IMR-90 (cell line): ENCODE data around the gene SPEG. TPM values are rescaled to one million over a fixed set of nuclear protein-coding genes. Genes with fewer than 3 reads are reported as not detected.

Source experiments
- ATAC-seq: fragments of 200-7000 bp; cut with Tn5 transposase; 2 replicates; pipeline ENCODE4 v1.9.1; 2020; ENCODE audit warnings: low read depth, mild to moderate bottlenecking, moderate library complexity
- BruUV-seq: library from RNA; stranded (reverse); fragments of 400-500 nt; replicated peaks from 2 replicates; lab custom pipeline; 2021; lab: Mats Ljungman, UMichigan
- CTCF ChIA-PET: fragments of 300-600 bp; formaldehyde crosslinking; extraction: SDS; loops from one replicate; lab custom pipeline; 2021; ENCODE audit warnings: antibody characterized with exemption; lab: Yijun Ruan, JAX
- POLR2A ChIA-PET: fragments of 300-600 bp; sonication (Branson Sonifier 250); formaldehyde crosslinking; loops from one replicate; lab custom pipeline; 2022; ENCODE audit warnings: antibody characterized with exemption; ENCODE audit not compliant: unreplicated experiment; lab: Charles Lee
- DNase-seq: peaks from one replicate; pipeline ENCODE4 v3.0.0; 2013
- H2AFZ ChIP-seq: replicated peaks from 2 replicates; pipeline ENCODE3; 2013; ENCODE audit warnings: low read length, mild to moderate bottlenecking; ENCODE audit not compliant: poor library complexity
- H2AK5ac ChIP-seq: 2 replicates; pipeline ENCODE4 v1.6.1; 2013; ENCODE audit warnings: low read depth, low read length, inconsistent platforms
- H2AK9ac ChIP-seq: replicated peaks from 2 replicates; pipeline ENCODE3; 2013; ENCODE audit warnings: mild to moderate bottlenecking, low read depth, low read length, moderate library complexity; ENCODE audit not compliant: poor library complexity
- H2BK120ac ChIP-seq: 2 replicates; pipeline ENCODE4 v1.6.1; 2013; ENCODE audit warnings: low read depth, low read length, inconsistent platforms
- H2BK15ac ChIP-seq: 3 replicates; pipeline ENCODE4 v1.6.1; 2013; ENCODE audit warnings: low read depth, low read length, inconsistent platforms
- H2BK20ac ChIP-seq: 2 replicates; pipeline ENCODE4 v1.6.1; 2013; ENCODE audit warnings: low read depth, mild to moderate bottlenecking, inconsistent platforms, low read length, moderate library complexity
- H2BK5ac ChIP-seq: 2 replicates; pipeline ENCODE4 v1.6.1; 2013; ENCODE audit warnings: mild to moderate bottlenecking, low read depth, low read length, inconsistent platforms; ENCODE audit not compliant: poor library complexity, severe bottlenecking
- H3K14ac ChIP-seq: replicated peaks from 2 replicates; pipeline ENCODE4 v1.6.1; 2013; ENCODE audit warnings: low read depth, low read length, inconsistent platforms
- H3K18ac ChIP-seq: 2 replicates; pipeline ENCODE4 v1.6.1; 2013; ENCODE audit warnings: low read depth, low read length, control low read depth
- H3K23ac ChIP-seq: 2 replicates; pipeline ENCODE4 v1.6.1; 2013; ENCODE audit warnings: low read depth, low read length, inconsistent platforms
- H3K27ac ChIP-seq: 2 replicates; pipeline ENCODE4 v1.5.1; 2013; ENCODE audit warnings: mild to moderate bottlenecking, control low read depth, low read length; ENCODE audit not compliant: insufficient read depth
- H3K27me3 ChIP-seq: 2 replicates; pipeline ENCODE4 v1.6.1; 2013; ENCODE audit warnings: low read length; ENCODE audit not compliant: control insufficient read depth, insufficient read depth
- H3K36me3 ChIP-seq: 2 replicates; pipeline ENCODE4 v1.6.1; 2013; ENCODE audit warnings: low read length, mixed read lengths; ENCODE audit not compliant: control insufficient read depth, insufficient read depth
- H3K4ac ChIP-seq: 2 replicates; pipeline ENCODE4 v1.6.1; 2013; ENCODE audit warnings: low read depth, low read length, inconsistent platforms
- H3K4me1 ChIP-seq: 2 replicates; pipeline ENCODE4 v1.6.1; 2013; ENCODE audit warnings: low read length, mixed read lengths; ENCODE audit not compliant: control insufficient read depth, insufficient read depth
- H3K4me2 ChIP-seq: 2 replicates; pipeline ENCODE4 v1.6.1; 2013; ENCODE audit warnings: low read depth, mild to moderate bottlenecking, control low read depth, low read length, moderate library complexity
- H3K4me3 ChIP-seq: 2 replicates; pipeline ENCODE4 v1.5.1; 2013; ENCODE audit warnings: low read depth, mild to moderate bottlenecking, control low read depth, low read length, moderate library complexity; ENCODE audit not compliant: insufficient read depth
- H3K56ac ChIP-seq: 2 replicates; pipeline ENCODE4 v1.6.1; 2013; ENCODE audit warnings: low read length, inconsistent platforms; ENCODE audit not compliant: insufficient read depth; ENCODE audit errors: extremely low read depth
- H3K79me1 ChIP-seq, 2 experiments: 2 replicates each; pipeline ENCODE4 v1.6.1; 2013; ENCODE audit warnings: low read length in 2 of 2, inconsistent platforms in 1 of 2, low read depth in 1 of 2
- H3K9ac ChIP-seq: 2 replicates; pipeline ENCODE4 v1.6.1; 2013; ENCODE audit warnings: low read depth, low read length, control low read depth
- H3K9me1 ChIP-seq: 2 replicates; pipeline ENCODE4 v1.6.1; 2013; ENCODE audit warnings: low read length, inconsistent platforms; ENCODE audit not compliant: insufficient read depth
- H3K9me3 ChIP-seq: 2 replicates; pipeline ENCODE4 v1.6.1; 2013; ENCODE audit warnings: low read length; ENCODE audit not compliant: control insufficient read depth, insufficient read depth
- H4K20me1 ChIP-seq: 2 replicates; pipeline ENCODE4 v1.6.1; 2013; ENCODE audit warnings: low read length, inconsistent platforms; ENCODE audit not compliant: insufficient read depth
- H4K5ac ChIP-seq: 2 replicates; pipeline ENCODE4 v1.6.1; 2013; ENCODE audit warnings: mild to moderate bottlenecking, low read depth, low read length, control low read depth
- H4K8ac ChIP-seq, 2 experiments: 2 replicates each; pipeline ENCODE4 v1.6.1; 2013; ENCODE audit warnings: low read depth in 2 of 2, low read length in 2 of 2, control low read depth in 1 of 2, inconsistent platforms in 1 of 2
- H4K91ac ChIP-seq: 2 replicates; pipeline ENCODE4 v1.6.1; 2013; ENCODE audit warnings: low read depth, low read length, inconsistent platforms; ENCODE audit not compliant: insufficient read depth
- CHD1 ChIP-seq: IDR thresholded peaks from 2 replicates; pipeline ENCODE4 v1.6.1; 2012; ENCODE audit warnings: low read depth, low read length, improper control_type of control experiment
- CTCF ChIP-seq: conservative IDR thresholded peaks from 2 replicates; pipeline ENCODE4 v1.5.1; 2012; ENCODE audit warnings: mild to moderate bottlenecking, low read depth, low read length, improper control_type of control experiment
- FOS ChIP-seq: fragments of 150-350 bp; IDR thresholded peaks from 2 replicates; pipeline ENCODE4 v1.6.1; 2016; ENCODE audit warnings: low read depth, low read length
- MAFK ChIP-seq: IDR thresholded peaks from 2 replicates; pipeline ENCODE4 v1.6.1; 2012; ENCODE audit warnings: low read depth, low read length, improper control_type of control experiment
- MAZ ChIP-seq: IDR thresholded peaks from 2 replicates; pipeline ENCODE4 v1.6.1; 2012; ENCODE audit warnings: low read depth, mild to moderate bottlenecking, low read length, improper control_type of control experiment, moderate library complexity, borderline replicate concordance
- MXI1 ChIP-seq: IDR thresholded peaks from 2 replicates; pipeline ENCODE4 v1.6.1; 2012; ENCODE audit warnings: low read depth, mild to moderate bottlenecking, low read length, moderate library complexity, borderline replicate concordance
- POLR2A ChIP-seq: IDR thresholded peaks from 2 replicates; pipeline ENCODE4 v1.6.1; 2012; ENCODE audit warnings: mild to moderate bottlenecking, low read depth, low read length
- RAD21 ChIP-seq: IDR thresholded peaks from 2 replicates; pipeline ENCODE4 v1.6.1; 2012; ENCODE audit warnings: low read length, improper control_type of control experiment
- RCOR1 ChIP-seq: IDR thresholded peaks from 2 replicates; pipeline ENCODE4 v1.6.1; 2012; ENCODE audit warnings: mild to moderate bottlenecking, low read length, improper control_type of control experiment; ENCODE audit not compliant: insufficient replicate concordance
- RFX5 ChIP-seq: IDR thresholded peaks from 2 replicates; pipeline ENCODE4 v1.8.0; 2012; ENCODE audit warnings: low read depth, mild to moderate bottlenecking, low read length, moderate library complexity
- SMC3 ChIP-seq: fragments of 150-350 bp; IDR thresholded peaks from 2 replicates; pipeline ENCODE4 v1.6.1; 2016; ENCODE audit warnings: low read depth, mild to moderate bottlenecking, antibody characterized with exemption, low read length, moderate library complexity
- WGBS, 2 experiments: methylation state at CpG; one replicate each; pipeline versions ENCODE4 v1.1.5 to v1.1.7; 2013; ENCODE audit warnings: missing lambda C conversion rate in 2 of 2; ENCODE audit not compliant: insufficient read length in 1 of 2; ENCODE audit errors: extremely low coverage in 2 of 2; 5-methylcytosine and 5-hydroxymethylcytosine counted together
- dilution Hi-C: fragments of 300-500 bp; cut with HindIII; formaldehyde crosslinking; loops from one replicate; pipeline ENCODE4 v1.14.3; 2018; ENCODE audit warnings: low sequenced_read_pairs; ENCODE audit not compliant: unreplicated experiment
- in situ Hi-C: fragments of 300-500 bp; cut with MboI; formaldehyde crosslinking; loops from 3 replicates; pipeline ENCODE4 v1.14.3; 2019; ENCODE audit warnings: low sequenced_read_pairs, inconsistent platforms, mixed read lengths
- intact Hi-C: fragments of 100-400 bp; cut with micrococcal nuclease; formaldehyde crosslinking; loops from 2 replicates; pipeline ENCODE4 v1.10.0; 2022
- polyA plus RNA-seq, 3 experiments: library from polyadenylated mRNA; depleted of rRNA; stranded (reverse); fragments of >200 nt; gene quantifications; 2 replicates each; pipeline ENCODE4 v1.2.3, GENCODE V29; 2012; ENCODE audit warnings: low replicate concordance in 1 of 3
- total RNA-seq: library from RNA; depleted of rRNA; stranded (reverse); fragments of >200 nt; gene quantifications from 2 replicates; pipeline ENCODE4 v1.2.3, GENCODE V29; 2012
- TF ChIP-seq, protein P1 (sequence below): fragments of 150-350 bp; IDR thresholded peaks from 2 replicates; pipeline ENCODE4 v1.6.1; 2016; ENCODE audit warnings: low read depth, mild to moderate bottlenecking, low read length, moderate library complexity, borderline replicate concordance

Gene SPEG
- total and polyA plus RNA-seq, 2 of the 4 experiments (the other 2 are of a cell fraction), result 6.8 to 81.6 TPM

GRCh38 chr2:219471476-219472371 lies 37.1 kb downstream of the SPEG start (continued):
- TF ChIP-seq SMC3 (no peak), FOS (no peak)

GRCh38 chr2:219472629-219473187 lies 38.1 kb downstream of the SPEG start:
- Histone ChIP-seq H4K8ac (no peak overlapping the region), H2BK120ac (no peak overlapping the region), H2AK5ac (no peak overlapping the region), H4K91ac (no peak overlapping the region), H4K20me1 (no peaks in the 10 kb centered on the region; the same call in 1 of the 2 replicates), H3K56ac (no peak overlapping the region), H2BK15ac (no peak overlapping the region), H3K4ac (no peak overlapping the region), H2BK20ac (no peak overlapping the region), H3K27me3 (no peaks in the 10 kb centered on the region), H2AFZ (no peak overlapping the region), H2AK9ac (peak overlapping the region; percentile 48), H3K9ac (no peak overlapping the region), H2BK5ac (no peak overlapping the region), H3K4me3 (no peak overlapping the region), H3K9me3 (no peaks in the 10 kb centered on the region), H3K4me2 (no peak overlapping the region), H3K23ac (no peak overlapping the region), H3K4me1 (peaks cover 17% of the 10 kb centered on the region), H3K27ac (no peak overlapping the region), H4K5ac (no peak overlapping the region), H3K14ac (no peak overlapping the region), H3K36me3 (peaks cover 55% of the 10 kb centered on the region; the same call in 1 of the 2 replicates), H3K18ac (no peak overlapping the region), H3K9me1 (no peaks in the 10 kb centered on the region), H3K79me1 (no peaks in the 10 kb centered on the region; a peak in 1 of 4 replicates)
- BruUV-seq, result no TSS peak
- POLR2A ChIA-PET, result interaction anchor here (1.0 kb wide), 1 partner anchor 26 kb away, joined by 3 read pairs; the partner anchor contains the start of gene GMPPA
- WGBS, 2 experiments, result 74% methylated on average over 7 of the region's 12 CpGs; no CpG with 5 or more reads in 1 of the 2 experiments
- DNase-seq (no peak), ATAC-seq (no peak)
- in situ Hi-C loops (no loop called here), intact Hi-C loops (no loop called here), dilution Hi-C loops (no loop called here)
- CTCF ChIA-PET, result interaction anchor here (1.2 kb wide), 1 partner anchor 57 kb away, joined by 4 read pairs; no protein-coding TSS in a partner anchor
- TF ChIP-seq RFX5 (no peak), MAFK (no peak), RCOR1 (no peak), CHD1 (no peak), MAZ (no peak), CTCF (no peak), RAD21 (no peak), POLR2A (no peak), MXI1 (no peak)
- TF ChIP-seq, protein P1, sequence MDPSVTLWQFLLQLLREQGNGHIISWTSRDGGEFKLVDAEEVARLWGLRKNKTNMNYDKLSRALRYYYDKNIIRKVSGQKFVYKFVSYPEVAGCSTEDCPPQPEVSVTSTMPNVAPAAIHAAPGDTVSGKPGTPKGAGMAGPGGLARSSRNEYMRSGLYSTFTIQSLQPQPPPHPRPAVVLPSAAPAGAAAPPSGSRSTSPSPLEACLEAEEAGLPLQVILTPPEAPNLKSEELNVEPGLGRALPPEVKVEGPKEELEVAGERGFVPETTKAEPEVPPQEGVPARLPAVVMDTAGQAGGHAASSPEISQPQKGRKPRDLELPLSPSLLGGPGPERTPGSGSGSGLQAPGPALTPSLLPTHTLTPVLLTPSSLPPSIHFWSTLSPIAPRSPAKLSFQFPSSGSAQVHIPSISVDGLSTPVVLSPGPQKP, result no peak
